Inferior parietal cortex (tissue), 1 donor: ENCODE results near the gene ASB13.
"Not testable (repeated sequence)": the region's sequence is repeated elsewhere in the genome, so short reads cannot be mapped to it uniquely, and the experiment has no call there.

Source experiments
- DNase-seq: peaks from one replicate; pipeline ENCODE4 v3.0.0-alpha.2; 2016; ENCODE audit errors: extremely low spot score

Gene ASB13

GRCh38 chr10:5625992-5626777 lies 40.2 kb downstream of the ASB13 start:
- no peak for DNase-seq

GRCh38 chr10:5624701-5625100 lies 41.7 kb downstream of the ASB13 start:
- no peak for DNase-seq

- DNase-seq, result peak; percentile 82
Observed at GRCh38 chr10:5623081-5623748, 43.2 kb downstream of the ASB13 start.

GRCh38 chr10:5622186-5622960 lies 44.0 kb downstream of the ASB13 start:
- DNase-seq, result no peak

GRCh38 chr10:5621371-5621770 lies 45.0 kb downstream of the ASB13 start:
- DNase-seq, result not testable (repeated sequence)

- no peak for DNase-seq
Observed at GRCh38 chr10:5620966-5621365, 45.4 kb downstream of the ASB13 start.

GRCh38 chr10:5620223-5620721 lies 46.1 kb downstream of the ASB13 start:
- no peak for DNase-seq

- DNase-seq, result no peak
Observed at GRCh38 chr10:5619362-5620211, 46.8 kb downstream of the ASB13 start.

- no peak for DNase-seq
Observed at GRCh38 chr10:5618829-5619228, 47.6 kb downstream of the ASB13 start.

GRCh38 chr10:5618042-5618441 lies 48.4 kb downstream of the ASB13 start:
- no peak for DNase-seq

- no peak for DNase-seq
Observed at GRCh38 chr10:5617521-5617920, 48.9 kb downstream of the ASB13 start.

GRCh38 chr10:5616836-5617235 lies 49.6 kb downstream of the ASB13 start:
- no peak for DNase-seq

GRCh38 chr10:5616046-5616445 lies 50.3 kb downstream of the ASB13 start:
- no peak for DNase-seq

GRCh38 chr10:5615316-5615715 lies 51.1 kb downstream of the ASB13 start:
- DNase-seq, result no peak

- DNase-seq, result no peak
Observed at GRCh38 chr10:5614155-5614721, 52.2 kb downstream of the ASB13 start.

- no peak for DNase-seq
Observed at GRCh38 chr10:5613481-5614154, 52.8 kb downstream of the ASB13 start.

- DNase-seq, result no peak
Observed at GRCh38 chr10:5611899-5612680, 54.3 kb downstream of the ASB13 start.

GRCh38 chr10:5609952-5610616 lies 56.3 kb downstream of the ASB13 start:
- DNase-seq, result no peak

GRCh38 chr10:5608608-5609220 lies 57.7 kb downstream of the ASB13 start:
- no peak for DNase-seq
